Sigmoid colon (tissue), 7 donors: ENCODE data around the gene C1orf105. TPM values are rescaled to one million over a fixed set of nuclear protein-coding genes. Genes with fewer than 3 reads are reported as not detected.

Experiments
- DNase-seq: peaks from one replicate; pipeline ENCODE4 v3.0.0-alpha.2; 2019
- H3K27ac ChIP-seq, 4 donors: fragments of 200-600 bp; sonication (generic); one replicate each; pipeline ENCODE4 v1.5.1; 2016 to 2019; ENCODE audit warnings: mild to moderate bottlenecking in 1 of 4
- H3K27me3 ChIP-seq, 3 donors: fragments of 200-600 bp; sonication (generic); one replicate each; pipeline ENCODE4 v1.5.1; 2019; ENCODE audit warnings: mild to moderate bottlenecking in 1 of 3
- H3K36me3 ChIP-seq, 4 donors: fragments of 200-600 bp; sonication (generic); one replicate each; pipeline ENCODE4 v1.5.1; 2016 to 2019
- H3K4me1 ChIP-seq, 4 donors: fragments of 200-600 bp; sonication (generic); one replicate each; pipeline ENCODE4 v1.5.1; 2017 to 2019
- H3K4me3 ChIP-seq, 4 donors: fragments of 200-600 bp; sonication (generic); one replicate each; pipeline ENCODE4 v1.5.1; 2017 to 2019; ENCODE audit warnings: mild to moderate bottlenecking in 2 of 4, moderate library complexity in 1 of 4
- H3K9me3 ChIP-seq, 4 donors: fragments of 200-600 bp in 3 of 4; sonication (generic) in 3 of 4; one replicate each; pipeline versions ENCODE4 v1.5.1 to v1.6.1; 2013 to 2019
- EP300 ChIP-seq, 4 donors: sonication (generic); formaldehyde crosslinking; IDR thresholded peaks; one replicate each; pipeline ENCODE4 v1.6.1; 2017; ENCODE audit warnings: antibody characterized with exemption in 4 of 4
- POLR2A ChIP-seq, 2 donors: fragments of 450-650 bp; IDR thresholded peaks; one replicate each; pipeline ENCODE4 v1.6.1; 2016; ENCODE audit warnings: antibody characterized with exemption in 2 of 2, mild to moderate bottlenecking in 2 of 2, moderate library complexity in 2 of 2
- POLR2AphosphoS5 ChIP-seq, 4 donors: sonication (generic); formaldehyde crosslinking; IDR thresholded peaks; one replicate each; pipeline ENCODE4 v1.6.1; 2017; ENCODE audit warnings: antibody characterized with exemption in 4 of 4
- WGBS, 2 donors: extraction: QIAGEN DNeasy Blood & Tissue Kit; methylation state at CpG; one replicate each; pipeline ENCODE4 v1.1.7; 2013; 5-methylcytosine and 5-hydroxymethylcytosine counted together
- intact Hi-C: fragments of 100-400 bp; cut with DNase I; formaldehyde crosslinking; loops from one replicate; pipeline ENCODE4 v1.15.1; 2023
- polyA plus RNA-seq, 3 donors: library from polyadenylated mRNA; stranded (reverse); fragments of 200-250 nt; gene quantifications; one replicate each; pipeline ENCODE4 v1.2.3, GENCODE V29; 2013
- total RNA-seq, 4 donors: library from RNA; depleted of rRNA; stranded (reverse); fragments of >200 nt; gene quantifications; one replicate each; pipeline ENCODE4 v1.1.0, GENCODE V29; 2016
- TF ChIP-seq, protein P1 (sequence below), 4 experiments: fragments of 450-650 bp in 3 of 4; fragments of 200-600 bp in 1 of 4; IDR thresholded peaks; one replicate each; pipeline ENCODE4 v1.5.1; 2016 to 2019; ENCODE audit warnings: antibody characterized with exemption in 4 of 4, mild to moderate bottlenecking in 3 of 4, moderate library complexity in 2 of 4
- donor health status: healthy with polysubstance abuse.
- donor health status: Bipolar disorder and iron deficiency.
- donor health status: healthy.

The C1orf105 gene
- total and polyA plus RNA-seq, 7 donors, result not detected

DNA sequence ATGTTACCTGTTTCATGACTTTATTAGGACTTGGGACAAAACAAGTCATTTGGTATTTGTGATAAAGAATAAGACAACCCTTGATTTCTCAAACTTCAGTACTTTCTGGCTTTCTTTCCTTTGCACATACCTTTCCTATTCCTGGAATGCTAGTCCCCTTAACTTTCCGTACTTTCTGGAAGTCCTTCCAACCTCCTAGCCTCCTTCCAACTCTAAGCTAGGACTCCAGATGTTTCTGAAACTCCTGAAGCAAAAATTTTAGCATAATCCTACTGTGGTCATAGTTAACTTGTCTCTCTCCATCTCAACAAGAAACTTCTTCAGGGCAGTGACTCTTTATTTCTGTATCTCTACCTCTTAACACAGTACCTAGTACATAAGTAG, 19.8 kb upstream of the C1orf105 start:
- intact Hi-C loops, result loop anchor here (1.0 to 5.0 kb wide), 4 partner anchors 43 to 310 kb away; no protein-coding TSS in a partner anchor
- H3K27me3 ChIP-seq, result no peaks in the 10 kb centered on the region
- H3K27ac ChIP-seq, result peak overlapping the region; percentile 68 to 82 (median 78)
- WGBS, 2 donors, result 77 to 84% methylated on average over 1 of the region's 1 CpG
- H3K4me3 ChIP-seq, result no peak overlapping the region
- TF ChIP-seq, protein P1, sequence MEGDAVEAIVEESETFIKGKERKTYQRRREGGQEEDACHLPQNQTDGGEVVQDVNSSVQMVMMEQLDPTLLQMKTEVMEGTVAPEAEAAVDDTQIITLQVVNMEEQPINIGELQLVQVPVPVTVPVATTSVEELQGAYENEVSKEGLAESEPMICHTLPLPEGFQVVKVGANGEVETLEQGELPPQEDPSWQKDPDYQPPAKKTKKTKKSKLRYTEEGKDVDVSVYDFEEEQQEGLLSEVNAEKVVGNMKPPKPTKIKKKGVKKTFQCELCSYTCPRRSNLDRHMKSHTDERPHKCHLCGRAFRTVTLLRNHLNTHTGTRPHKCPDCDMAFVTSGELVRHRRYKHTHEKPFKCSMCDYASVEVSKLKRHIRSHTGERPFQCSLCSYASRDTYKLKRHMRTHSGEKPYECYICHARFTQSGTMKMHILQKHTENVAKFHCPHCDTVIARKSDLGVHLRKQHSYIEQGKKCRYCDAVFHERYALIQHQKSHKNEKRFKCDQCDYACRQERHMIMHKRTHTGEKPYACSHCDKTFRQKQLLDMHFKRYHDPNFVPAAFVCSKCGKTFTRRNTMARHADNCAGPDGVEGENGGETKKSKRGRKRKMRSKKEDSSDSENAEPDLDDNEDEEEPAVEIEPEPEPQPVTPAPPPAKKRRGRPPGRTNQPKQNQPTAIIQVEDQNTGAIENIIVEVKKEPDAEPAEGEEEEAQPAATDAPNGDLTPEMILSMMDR (IDR thresholded peaks at IDR 0.05), result no peak
- TF ChIP-seq POLR2AphosphoS5 (IDR thresholded peaks at IDR 0.05) (no peak), EP300 (IDR thresholded peaks at IDR 0.05) (no peak), POLR2A (IDR thresholded peaks at IDR 0.05) (no peak)
- H3K36me3 ChIP-seq, result no peaks in the 10 kb centered on the region
- H3K9me3 ChIP-seq, result no peaks in the 10 kb centered on the region
- no peak for DNase-seq
- H3K4me1 ChIP-seq, result peaks cover 0 to 49% (median 45%) of the 10 kb centered on the region in 4 donors

DNA sequence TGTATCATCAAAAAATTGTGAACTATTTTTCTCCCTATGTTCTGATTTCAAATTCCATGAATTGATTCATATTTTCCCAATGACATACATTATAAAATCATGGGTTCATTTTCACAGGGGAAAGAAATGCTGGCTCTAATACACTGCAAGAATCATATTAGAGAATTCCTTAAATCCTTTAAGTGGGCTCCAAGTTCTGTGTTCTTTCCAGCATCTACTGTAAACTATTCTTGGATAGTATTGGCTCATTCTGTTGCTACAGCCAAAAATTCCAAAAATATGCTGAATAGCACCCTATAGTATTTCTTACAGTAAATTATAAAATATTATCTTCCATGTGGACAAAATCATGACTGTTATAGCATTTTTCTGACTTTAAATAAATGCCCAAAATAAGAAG, 19.0 kb upstream of the C1orf105 start:
- no peaks in the 10 kb centered on the region for H3K27me3 ChIP-seq
- intact Hi-C loops, result loop anchor here (1.0 to 5.0 kb wide), 3 partner anchors 114 to 311 kb away; no protein-coding TSS in a partner anchor
- no peaks in the 10 kb centered on the region for H3K9me3 ChIP-seq
- no peaks in the 10 kb centered on the region for H3K36me3 ChIP-seq
- H3K27ac ChIP-seq, result peak overlapping the region in 2 of 4 donors; percentile 75 to 82
- TF ChIP-seq, protein P1 (IDR thresholded peaks at IDR 0.05), result no peak
- TF ChIP-seq POLR2A (IDR thresholded peaks at IDR 0.05), result no peak
- no peak for TF ChIP-seq POLR2AphosphoS5 (IDR thresholded peaks at IDR 0.05)
- TF ChIP-seq EP300 (IDR thresholded peaks at IDR 0.05), result no peak
- no peak for DNase-seq
- no peak overlapping the region for H3K4me3 ChIP-seq
- peaks cover 0 to 49% (median 44%) of the 10 kb centered on the region in 4 donors for H3K4me1 ChIP-seq

DNA sequence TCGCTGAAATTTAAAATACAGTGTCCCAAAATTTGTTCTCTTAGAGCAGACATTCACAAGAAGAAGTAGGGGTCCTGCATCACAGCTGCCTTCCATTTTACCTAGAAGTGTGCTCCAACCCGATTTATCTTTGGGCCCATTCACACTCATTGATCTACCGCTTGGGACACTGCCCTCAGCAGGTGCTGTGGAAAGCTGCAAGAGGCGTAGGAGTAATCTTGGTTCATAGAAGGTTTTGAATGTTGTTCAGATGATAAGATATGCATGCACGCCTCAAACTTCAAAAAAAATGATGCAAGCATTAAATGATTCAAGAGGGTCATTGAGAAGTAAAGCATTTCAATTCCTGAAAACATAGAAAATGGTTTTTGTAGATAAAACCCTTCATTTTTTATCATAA, 18.6 kb upstream of the C1orf105 start:
- no peak overlapping the region for H3K27ac ChIP-seq
- no peaks in the 10 kb centered on the region for H3K9me3 ChIP-seq
- H3K27me3 ChIP-seq, result no peaks in the 10 kb centered on the region
- H3K4me3 ChIP-seq, result no peak overlapping the region
- intact Hi-C loops, result loop anchor here (1.0 to 5.0 kb wide), 3 partner anchors 115 to 312 kb away; no protein-coding TSS in a partner anchor
- H3K36me3 ChIP-seq, result no peaks in the 10 kb centered on the region
- no peak for DNase-seq
- 89 to 91% methylated on average over 5 of the region's 5 CpGs for WGBS, 2 donors
- peaks cover 0 to 46% (median 41%) of the 10 kb centered on the region in 4 donors for H3K4me1 ChIP-seq
- TF ChIP-seq EP300 (IDR thresholded peaks at IDR 0.05) (no peak), POLR2AphosphoS5 (IDR thresholded peaks at IDR 0.05) (no peak), POLR2A (IDR thresholded peaks at IDR 0.05) (no peak)
- TF ChIP-seq, protein P1 (IDR thresholded peaks at IDR 0.05), result no peak

DNA sequence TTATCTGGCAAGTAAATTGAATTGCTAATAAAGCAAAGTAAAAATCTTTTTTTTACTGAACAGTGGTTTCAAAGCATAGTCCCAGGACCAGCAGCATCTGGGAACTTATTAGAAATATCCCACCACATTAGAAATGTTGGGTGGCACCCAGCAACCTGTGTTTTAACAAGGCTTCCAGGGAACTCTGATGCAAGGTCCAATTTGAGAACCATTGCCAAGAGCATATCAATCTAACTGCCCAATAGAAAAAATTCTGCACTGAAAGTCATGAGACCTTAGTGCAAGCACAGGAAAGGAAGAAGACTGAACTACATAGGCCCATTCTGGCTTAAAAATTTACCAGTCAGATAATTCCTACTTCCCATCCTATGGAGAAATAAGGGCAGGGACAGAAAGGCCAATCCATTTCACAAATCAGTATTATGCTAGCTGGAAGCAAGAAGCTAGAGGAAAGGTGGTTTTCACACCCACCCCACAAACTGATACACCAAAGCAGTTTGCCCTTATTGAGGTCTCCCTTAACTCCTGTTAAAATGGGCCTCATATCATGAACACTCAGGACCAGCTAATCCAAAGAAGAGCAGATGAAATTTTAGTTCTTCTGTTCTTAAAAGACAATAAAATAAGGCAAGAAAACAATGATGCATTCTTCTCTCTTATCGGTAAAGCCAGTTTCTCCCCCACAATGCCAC, 17.5 kb upstream of the C1orf105 start:
- TF ChIP-seq, protein P1 (IDR thresholded peaks at IDR 0.05), result no peak
- no peak for TF ChIP-seq EP300 (IDR thresholded peaks at IDR 0.05)
- WGBS, 2 donors, result 81 to 89% methylated on average over 1 of the region's 1 CpG
- no peak overlapping the region for H3K27ac ChIP-seq
- DNase-seq, result no peak
- H3K9me3 ChIP-seq, result no peaks in the 10 kb centered on the region
- peaks cover 0 to 37% (median 30%) of the 10 kb centered on the region in 4 donors for H3K4me1 ChIP-seq
- H3K4me3 ChIP-seq, result no peak overlapping the region
- intact Hi-C loops, result loop anchor here (5.0 kb wide), 2 partner anchors 116 to 131 kb away; no protein-coding TSS in a partner anchor
- no peaks in the 10 kb centered on the region for H3K27me3 ChIP-seq
- H3K36me3 ChIP-seq, result no peaks in the 10 kb centered on the region
